ENCODE measurements around the gene ANO10.
"Not testable (repeated sequence)": the region's sequence is repeated elsewhere in the genome, so short reads cannot be mapped to it uniquely, and the experiment has no call there.

ANO10 gene

DNA sequence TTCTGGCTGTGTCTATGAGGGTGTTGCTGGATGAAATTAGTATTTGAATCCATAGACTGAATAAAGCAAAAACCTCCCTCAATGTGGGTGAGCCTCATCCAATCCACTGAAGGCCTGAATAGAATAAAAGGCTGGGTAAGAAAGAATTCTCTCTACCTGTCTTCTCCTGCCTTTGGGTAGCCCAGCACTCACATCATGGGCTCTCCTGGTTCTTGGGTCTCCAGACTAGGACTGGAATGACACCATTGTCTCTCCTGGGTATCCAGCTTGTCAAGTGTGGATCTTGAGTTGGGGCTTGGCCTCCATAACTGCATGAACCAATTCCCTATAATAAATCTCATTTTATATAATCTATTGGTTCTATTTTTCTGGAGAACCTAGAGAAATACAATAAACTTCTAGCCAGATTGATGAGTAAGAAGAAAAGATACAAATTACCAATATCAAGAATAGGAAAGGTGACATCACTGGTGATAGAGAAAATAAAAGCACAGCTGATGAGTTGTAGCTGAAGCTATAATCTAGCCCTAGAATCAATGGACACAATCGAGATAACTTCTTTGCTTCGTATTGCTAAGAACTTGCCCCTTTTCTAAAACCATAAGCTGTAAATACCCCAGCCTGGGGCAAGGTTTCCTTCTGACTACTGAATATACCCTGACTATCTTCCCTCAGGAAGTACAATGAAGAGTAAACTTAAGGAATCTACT lies 106.4 kb downstream of the ANO10 start:
- no peak for DNase-seq

DNA sequence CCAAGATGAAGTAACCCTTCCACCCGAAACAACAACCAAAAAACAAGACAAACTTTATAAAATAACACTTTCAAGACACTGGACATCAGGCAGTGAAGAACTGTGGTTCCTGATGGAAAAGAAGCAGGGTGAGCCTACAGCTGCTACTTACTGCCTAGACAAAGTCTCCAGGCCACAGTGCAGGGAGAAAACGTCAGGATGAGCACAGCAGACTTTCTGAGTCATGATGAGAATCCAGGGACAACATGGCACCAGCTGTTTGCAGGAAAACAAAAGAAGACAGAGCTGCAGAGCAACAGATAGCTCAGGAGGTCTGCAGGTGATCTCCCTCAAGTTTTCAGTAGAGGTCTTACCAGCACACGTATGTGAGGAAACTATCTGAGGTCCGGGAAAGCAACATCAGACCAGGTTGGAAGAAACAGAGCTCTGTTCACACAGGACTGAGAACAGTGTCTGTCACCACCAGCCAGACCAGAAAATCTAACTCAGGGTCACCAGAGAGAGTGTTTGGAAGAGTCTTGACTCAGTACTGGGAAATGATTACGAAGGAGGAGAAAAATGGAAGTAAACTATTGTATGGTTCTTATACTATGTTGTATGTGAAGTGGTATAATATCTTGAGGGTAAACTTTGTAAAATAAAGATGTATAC lies 108.9 kb downstream of the ANO10 start:
- no peak for DNase-seq

DNA sequence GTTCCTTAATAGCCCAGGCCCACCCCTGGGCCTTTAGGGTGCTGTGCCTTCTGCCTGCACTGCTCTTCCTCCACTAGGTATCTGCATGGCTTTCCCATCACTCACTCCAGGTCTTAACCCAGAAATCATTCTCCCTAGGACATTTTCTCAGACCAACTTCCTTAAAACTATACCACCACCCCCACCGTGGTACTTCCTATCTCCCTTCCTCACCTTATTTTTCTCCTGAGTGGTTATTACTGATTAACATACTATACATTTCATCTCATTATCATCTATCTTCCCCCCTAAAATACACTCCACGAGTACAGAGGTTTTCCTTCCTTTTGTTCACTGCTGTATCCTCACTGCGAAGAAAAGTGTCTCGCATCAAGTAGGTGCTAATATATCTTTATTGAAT lies 115.2 kb downstream of the ANO10 start:
- no peak for DNase-seq

DNA sequence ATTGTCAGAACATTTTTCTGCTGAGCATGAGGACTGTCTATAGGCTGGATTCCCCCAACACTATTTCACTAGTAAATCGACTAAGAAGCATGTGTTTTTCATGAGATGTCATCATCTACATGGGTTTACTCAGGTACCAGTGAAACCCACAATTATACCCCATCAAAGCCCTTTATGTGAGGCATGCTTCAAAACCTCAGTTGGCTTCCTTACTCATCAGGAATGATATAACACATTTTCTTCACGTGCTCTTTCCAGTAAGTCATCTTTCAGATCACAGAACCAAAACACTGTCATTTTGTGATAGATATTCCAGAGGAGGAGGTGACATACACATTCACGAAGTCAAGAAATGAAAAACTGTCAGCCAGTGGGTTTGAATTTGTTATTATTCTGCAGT lies 116.5 kb downstream of the ANO10 start:
- DNase-seq: no peak

DNA sequence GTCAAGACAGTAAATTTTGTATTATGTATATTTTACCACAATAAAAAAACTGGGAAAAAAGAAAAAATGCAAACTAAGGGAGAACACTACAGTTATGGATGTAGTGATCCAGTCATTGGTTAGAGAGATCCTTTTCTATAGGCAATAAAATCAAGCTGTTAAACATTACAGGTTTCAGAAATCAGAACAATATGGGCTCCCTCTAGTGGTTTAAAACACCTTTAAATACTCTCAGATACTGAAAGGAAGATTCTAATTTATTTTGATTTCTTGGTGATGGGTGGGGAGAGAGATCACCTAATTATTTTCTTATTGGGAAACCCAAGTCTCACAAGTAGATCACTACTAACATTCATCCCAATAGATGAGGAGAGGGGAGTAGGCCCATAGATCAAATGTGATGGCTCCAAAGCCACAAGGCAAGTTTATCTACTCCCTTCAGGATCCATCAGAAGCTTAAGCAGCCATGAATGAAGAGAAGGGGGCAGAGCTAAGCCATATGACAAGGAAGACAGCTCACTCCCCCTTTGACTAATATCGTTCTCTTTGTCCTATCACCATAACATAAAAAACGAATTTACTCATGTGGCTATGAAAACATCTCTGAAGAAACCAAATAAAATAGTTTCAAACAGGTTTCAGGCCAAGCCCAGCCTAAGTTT lies 118.6 kb downstream of the ANO10 start:
- no peak for DNase-seq

DNA sequence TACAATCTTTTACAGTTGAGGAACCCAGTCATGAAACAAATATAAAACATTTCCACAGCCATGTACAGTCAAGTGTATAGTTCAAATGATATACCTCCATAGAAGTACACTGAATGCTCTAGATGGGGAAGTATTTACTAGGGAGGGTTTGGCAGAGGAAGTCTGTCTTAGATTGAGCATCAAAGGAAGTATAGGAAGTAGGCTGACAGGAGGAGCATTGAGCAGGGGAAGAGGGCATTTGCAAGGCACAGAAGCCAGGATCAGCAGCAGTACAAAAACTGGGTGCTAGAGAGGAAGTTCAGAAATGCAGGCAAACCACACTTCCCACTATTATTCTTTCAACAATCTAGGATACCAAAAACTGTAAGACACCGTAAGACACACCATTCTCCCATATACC lies 122.6 kb downstream of the ANO10 start:
- no peak for DNase-seq

DNA sequence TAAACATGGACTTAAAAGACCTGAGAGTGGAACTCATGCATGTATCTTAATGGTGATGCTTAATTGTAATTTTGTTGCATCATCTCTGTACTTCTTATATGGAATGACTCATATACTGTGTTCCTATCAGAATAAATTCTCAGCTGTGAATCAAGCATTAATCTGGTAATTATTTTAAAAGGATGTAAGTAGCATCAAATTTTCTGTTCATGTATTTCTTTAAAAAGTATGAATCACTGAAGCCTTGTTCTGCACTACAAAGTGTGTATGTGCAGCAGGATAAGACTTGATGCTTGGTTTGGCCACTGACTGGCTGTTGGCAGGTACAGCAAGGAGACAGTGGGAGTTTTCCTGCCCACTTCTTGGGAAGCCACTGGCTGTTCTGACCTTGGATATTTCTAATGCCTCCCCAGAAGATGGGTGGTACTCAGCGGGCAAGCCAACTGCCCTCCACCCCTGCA lies 123.9 kb downstream of the ANO10 start:
- DNase-seq: peak; percentile 65

DNA sequence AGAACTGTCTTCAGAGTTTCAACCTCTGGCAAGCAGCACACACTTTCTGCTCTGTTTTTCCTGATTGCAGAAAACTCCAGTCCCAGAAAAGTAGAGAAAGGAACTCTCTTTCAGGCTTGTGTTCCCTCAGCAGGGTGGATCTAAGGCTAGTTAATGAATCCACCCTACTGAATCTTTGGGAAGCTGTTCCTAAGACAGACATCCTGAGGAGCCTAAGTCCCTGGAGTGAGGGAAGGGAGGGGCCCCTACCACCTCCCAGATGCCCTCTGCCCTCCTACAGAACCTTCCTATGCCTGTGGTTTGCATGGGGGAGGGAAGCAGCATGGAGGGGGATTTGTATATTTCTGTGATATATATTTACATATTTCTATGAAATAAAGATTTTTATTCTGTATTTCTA lies 124.4 kb downstream of the ANO10 start:
- DNase-seq: no peak

DNA sequence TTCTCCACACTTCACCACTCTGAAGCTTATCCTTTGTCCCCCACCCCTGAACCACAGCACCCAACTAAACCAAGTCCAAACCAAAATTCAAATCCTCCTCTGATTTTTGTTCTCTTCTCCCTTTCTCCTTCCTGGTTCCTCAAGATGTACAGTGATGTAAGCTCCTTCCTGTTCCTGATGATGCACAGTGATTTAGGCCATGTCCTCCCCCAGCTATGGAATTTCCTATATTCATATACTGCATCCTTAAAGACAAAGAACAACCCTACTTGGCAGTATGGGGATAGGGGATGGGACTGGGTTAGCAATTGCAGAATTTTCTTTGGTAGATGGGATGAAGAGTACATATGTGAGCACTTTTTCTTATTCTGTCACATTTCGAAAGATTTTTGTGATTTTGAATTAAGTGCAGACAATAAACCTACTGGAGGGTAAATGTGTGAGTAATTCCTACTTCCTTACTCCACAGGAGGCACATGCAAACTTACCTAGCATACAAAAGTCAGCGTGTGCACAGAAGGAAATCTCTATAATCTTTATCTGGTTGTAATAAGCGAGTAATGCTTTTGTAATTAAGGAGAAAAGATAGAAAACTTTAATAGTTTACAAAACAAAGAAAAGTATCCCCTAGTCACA lies 125.0 kb downstream of the ANO10 start:
- no peak for DNase-seq

DNA sequence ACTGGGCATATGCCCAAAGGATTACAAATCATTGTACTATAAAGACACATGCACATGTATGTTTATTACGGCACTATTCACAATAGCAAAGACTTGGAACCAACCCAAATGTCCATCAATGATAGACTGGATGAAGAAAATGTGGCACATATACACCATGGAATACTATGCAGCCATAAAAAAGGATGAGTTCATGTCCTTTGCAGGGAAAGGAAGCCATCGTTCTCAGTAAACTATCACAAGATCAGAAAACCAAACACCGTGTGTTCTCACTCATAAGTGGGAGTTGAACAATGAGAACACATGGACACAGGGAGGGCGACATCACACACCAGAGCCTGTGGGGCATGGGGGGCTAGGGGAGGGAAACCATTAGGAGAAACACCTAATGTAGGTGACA lies 128.9 kb downstream of the ANO10 start:
- not testable (repeated sequence) for DNase-seq

DNA sequence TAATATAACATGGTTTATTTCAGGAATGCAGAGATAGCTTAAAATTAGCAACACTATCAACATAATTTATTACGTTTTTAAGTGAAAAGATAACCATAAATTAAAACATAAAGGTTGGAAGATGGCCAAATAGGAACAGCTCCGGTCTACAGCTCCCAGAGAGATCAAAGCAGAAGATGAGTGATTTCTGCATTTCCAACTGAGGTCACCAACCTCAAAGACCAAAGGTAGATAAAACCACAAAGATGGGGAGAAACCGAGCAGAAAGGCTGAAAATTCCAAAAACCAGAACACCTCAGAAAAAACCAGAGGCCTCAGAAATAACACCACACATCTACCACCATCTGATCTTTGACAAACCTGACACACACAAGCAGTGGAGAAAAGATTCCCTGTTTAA lies 130.0 kb downstream of the ANO10 start:
- not testable (repeated sequence) for DNase-seq

DNA sequence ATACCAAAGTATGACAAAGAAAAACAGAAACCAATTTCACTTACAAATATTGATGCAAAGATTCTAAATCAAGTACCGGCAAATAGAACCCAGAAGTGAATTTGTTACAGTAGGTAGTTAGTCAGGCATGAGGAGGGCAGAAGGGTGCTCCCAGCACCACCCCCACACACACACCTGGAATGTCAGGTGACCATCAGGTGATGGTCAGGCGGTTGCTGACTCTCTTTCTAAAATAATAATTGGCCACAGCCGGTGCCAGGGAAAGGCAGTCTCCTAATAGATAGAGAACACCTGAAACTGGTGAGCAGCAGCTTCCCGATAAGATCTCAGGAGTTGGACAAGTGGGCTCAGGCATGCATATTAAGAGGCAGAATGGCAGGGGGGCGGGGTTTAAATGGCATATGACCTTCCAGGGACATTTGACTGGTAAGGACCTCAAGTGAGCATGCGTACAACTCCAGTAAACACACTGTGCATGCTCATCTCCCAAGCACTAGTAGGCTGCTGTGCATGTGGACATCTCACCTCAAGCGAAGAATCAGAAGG lies 131.1 kb downstream of the ANO10 start:
- DNase-seq: no peak

DNA sequence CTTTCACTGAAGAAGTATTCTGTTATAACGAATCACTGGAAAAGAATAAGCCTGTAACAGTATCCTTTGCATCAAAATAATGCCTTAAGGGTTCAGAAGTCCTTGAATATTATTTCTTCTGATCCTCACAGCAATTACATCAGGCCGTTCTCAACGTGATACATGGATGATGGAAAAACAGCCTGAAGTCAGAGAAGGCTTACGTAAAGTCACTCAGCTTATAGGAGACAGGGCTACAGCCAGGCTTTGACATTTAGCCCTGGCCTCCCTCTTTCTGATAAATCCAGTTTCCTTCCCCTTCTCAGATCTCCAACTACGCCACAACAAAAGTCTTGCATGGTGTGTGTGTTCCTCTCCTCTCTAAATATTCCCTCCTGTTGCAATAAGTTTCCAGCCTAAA lies 131.9 kb downstream of the ANO10 start:
- no peak for DNase-seq

DNA sequence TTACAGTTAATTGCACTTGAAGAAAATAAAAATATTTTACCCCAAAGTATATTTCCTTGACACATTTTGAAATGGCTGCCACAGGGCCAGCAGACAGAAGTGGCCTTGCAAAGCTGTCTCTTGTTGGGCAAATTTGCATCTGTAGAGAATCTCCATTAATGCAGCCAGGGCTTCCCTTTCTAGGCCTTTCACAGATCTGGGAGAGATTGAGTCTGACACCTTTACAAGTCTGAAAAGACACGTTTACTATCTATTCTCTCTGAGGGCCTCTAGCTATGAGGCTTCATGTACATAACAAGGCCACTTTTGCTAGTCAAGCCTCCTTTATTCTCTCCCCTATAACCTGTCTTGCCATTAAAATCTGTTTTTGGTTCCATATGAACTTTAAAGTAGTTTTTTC lies 135.9 kb downstream of the ANO10 start:
- DNase-seq: no peak

DNA sequence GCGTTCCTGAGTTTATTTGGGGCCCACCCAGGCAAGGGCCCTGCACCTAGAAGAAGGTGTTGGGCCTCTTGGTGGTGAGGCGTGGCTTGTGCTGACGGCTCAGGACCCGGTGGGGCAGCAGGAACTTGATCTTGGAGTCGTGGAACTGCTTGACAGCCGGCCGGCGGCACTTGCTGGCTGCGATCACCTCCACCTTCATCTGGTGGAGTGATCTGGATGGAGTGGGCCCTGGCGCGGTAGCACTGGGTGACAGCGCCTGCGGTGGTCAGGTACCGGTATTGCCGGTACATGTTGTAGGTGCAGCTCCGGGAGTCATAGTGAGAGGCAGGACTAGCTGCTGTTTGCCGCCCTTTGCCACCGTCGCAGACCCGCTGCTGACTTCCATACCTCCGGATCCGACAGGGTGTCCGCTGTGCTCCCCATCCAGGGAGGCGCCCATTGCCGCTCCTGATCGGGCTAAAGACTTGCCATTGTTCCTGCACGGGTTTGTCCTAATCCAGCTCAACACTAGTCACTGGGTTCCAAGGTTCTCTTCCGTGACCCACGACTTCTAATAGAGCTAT lies 136.8 kb downstream of the ANO10 start:
- no peak for DNase-seq

DNA sequence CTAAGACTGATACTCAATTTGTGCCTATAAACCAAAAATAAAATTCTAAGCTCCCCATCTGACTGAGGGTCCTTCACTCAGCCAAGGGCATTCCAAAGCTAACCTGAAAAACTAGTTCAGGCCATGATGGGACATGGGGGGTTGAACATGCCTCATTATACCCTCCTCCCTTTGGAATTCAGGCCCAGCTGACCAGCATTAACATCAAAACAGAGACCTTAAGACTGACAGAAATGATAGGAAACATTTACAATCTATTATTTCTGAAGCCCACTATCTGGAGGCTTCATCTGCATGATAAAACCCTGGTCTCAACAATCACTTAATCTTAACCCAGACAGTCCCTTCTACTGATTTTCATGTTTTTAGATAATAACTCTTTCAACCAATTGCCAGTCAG lies 140.4 kb downstream of the ANO10 start:
- no peak for DNase-seq

DNA sequence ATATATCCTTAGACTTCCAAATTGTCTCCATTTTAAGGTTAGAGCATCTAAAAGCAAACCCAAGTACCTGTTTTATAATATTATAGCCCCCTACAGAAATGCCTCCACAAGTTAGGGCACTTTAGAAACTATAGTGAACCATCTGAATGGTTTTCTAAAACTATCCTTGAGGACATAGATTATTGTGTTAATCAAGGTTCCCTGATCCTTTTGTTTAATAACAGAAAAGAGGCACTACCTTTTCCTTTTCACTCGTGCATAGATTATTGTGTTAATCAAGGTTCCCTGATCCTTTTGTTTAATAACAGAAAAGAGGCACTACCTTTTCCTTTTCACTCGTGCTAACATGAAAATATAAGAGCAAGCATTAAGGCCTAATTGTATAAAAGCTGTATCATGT lies 143.0 kb downstream of the ANO10 start:
- DNase-seq: not testable (repeated sequence)

DNA sequence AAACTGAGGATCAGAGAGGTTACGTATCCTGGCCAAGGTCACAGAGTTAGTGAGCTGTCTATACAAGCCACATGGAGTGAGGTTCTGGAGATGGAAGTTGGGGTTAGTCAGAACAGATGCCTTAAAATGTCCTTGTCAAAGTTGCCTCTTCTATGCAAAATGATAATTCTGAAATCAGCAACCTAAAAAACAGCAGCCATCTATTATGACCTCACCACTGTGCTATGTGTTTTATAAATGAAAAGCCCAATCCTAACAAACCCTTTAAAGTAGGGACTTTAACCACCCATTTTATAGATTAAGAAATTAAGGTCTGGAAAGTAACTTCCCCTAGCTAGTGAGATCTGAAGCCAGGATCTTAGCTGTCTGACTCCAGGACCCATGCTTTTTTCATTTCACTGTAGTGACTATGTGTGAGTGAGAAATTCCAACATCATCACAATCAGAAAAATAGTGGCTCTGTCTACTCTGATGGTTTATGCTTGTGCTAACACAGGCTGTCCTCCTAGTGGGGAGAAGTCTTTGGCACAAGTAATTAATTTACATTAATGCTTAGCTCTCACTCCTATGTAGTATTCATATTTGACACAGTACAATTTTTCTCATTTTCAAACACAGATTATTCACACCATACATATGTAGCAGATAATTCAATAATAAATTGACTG lies 143.6 kb downstream of the ANO10 start:
- no peak for DNase-seq

DNA sequence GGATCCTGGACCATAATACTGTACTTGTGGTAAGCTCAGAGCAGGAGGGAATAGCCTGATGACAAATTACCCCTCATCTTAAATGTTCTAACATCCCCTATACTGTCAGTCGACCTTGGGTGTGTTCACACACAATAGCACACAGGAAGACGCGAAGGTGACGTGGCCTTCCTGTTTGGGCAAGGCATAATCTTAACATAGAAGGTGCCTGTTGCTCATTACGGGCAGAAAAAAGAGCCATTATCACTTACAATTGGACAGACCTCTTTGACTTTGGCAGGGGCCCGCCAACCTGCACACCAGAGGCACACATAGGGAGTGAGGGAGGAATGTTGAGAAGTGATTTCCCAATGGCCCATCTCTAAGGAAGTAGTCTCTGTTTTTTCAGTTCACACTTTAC lies 144.2 kb downstream of the ANO10 start:
- DNase-seq: peak; percentile 75

DNA sequence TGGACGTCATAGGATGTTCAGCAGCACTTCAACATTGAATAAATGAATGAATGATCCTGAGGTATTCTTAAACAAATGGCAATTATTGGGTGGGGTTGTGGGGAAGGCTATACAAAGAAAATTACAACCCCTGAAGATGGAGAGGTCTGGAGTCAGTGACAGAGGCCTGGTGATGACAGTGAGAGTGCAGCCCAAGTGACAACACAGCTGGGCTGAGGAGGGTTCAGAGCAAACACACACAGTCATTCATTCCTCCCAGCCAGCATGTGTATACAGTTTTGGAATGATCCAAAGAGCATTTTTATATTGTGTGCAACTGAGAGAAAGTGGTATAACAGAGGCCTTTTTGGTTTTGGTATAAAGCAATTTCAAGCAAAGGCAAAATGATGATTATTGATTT lies 148.1 kb downstream of the ANO10 start:
- DNase-seq: no peak

DNA sequence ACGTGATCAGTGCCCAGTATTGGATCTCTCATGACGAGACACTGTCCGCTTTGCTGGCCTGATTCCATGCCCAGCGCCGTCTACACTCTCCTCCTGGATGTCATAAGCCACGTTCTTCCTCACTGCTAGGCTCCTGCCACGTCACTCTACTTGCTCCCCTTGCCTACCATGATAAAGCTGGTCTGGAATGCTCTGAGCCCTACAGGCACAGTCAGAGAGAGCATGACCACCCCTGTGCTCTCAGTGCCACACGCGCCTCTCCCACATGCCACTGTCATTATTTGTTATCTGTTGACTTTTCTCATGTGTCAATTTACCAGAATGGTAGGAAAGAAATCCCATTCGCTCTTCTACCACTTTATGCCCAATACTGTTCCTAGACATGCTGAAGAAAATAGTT lies 148.6 kb downstream of the ANO10 start:
- no peak for DNase-seq

DNA sequence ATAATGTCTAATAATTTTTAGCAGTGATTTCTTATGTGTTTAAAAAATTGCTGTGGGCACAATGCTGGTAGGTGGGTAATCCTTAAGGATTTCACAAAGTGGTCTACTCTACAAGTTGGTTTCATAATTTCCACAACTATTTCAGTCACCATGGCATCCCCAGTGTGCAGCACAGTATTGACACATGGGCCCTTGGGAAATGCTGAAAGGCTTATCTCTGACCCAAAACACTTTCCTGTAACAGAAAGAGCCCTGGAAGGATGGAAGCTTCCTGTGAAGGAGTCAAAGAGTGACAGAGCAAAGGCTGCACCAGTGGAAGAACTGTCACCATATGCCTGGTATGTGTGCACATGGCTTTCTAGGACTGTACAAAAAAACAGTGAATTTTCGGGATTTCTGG lies 153.7 kb downstream of the ANO10 start:
- DNase-seq: no peak

DNA sequence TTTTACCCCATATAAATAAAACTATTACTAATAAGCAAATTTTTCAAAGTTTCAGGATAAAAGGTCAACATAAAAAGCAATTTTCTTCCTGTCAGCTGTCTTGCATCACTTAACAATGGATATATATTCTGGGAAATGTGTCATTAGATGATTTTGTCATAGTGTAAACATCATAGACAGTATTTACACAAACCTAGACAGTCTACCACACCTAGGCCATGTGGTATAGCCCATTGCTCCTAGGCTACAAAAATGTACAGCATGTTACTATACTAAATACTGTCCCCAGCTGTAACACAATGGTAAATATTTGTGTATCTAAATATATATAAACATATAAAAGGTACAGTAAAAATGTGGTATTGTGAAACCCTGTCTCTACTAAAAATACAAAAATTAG lies 156.7 kb downstream of the ANO10 start:
- no peak for DNase-seq

Measured in activated CD8-positive, alpha-beta memory T cell treated with anti-CD3 and anti-CD28 coated beads for 24 hours (primary cell).